HG03280 (cell line): Measurements from ENCODE around the gene SLC19A3.
"Not testable (repeated sequence)": the region's sequence is repeated elsewhere in the genome, so short reads cannot be mapped to it uniquely, and the experiment has no call there.

Experiments
- ATAC-seq: cut with Tn5 transposase; IDR thresholded peaks from one replicate; pipeline ENCODE4 v1.9.1; 2021; ENCODE audit warnings: mild to moderate bottlenecking, moderate library complexity; ENCODE audit not compliant: unreplicated experiment

SLC19A3 gene

DNA sequence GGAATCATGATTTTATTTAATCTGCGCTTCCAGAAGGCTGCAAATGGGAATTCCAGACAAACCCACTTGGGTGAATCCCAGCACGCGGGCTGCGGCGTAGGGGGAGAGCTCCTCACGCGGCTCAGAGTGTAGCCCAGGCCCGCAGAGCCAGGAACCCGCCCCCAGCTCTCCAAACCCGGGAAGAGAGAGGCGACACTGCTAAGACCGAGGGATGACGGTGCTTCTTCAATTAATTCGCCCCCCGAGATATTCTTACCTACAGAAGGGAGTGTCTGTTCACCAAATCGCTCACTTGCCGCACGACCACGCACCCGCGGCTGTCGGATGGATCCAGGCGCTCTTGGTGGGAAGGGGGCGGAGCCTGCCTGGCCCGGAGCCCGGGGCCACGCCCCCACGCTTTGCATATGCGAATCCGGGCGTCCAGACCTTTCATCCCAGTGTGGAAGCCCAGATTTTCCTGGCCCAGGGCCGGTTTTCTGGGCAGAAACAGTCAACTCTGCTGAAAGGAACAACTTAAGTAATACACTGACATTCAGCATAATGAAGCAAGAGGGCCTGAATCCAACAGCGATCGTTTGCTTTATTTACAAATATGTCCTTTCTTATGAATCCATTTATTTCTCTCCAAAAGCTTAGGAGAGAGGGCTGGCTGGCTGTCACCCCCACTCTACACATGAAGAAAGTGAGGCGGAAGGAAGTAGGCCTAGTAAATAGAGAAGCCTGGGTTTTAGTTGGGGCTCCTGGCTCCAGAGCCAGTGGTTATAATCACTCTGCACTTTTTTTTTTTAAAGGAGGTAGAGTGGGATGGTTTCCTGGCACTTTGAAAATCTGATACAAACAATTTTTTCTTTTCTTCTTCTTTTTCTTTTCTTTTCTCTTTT is at the start of gene SLC19A3:
SLC19A3 (minus strand) TSS at position 342 of the 881 bp plus-strand sequence. CDS start 15,710 bp downstream, outside the sequence.
- ATAC-seq = no peak

DNA sequence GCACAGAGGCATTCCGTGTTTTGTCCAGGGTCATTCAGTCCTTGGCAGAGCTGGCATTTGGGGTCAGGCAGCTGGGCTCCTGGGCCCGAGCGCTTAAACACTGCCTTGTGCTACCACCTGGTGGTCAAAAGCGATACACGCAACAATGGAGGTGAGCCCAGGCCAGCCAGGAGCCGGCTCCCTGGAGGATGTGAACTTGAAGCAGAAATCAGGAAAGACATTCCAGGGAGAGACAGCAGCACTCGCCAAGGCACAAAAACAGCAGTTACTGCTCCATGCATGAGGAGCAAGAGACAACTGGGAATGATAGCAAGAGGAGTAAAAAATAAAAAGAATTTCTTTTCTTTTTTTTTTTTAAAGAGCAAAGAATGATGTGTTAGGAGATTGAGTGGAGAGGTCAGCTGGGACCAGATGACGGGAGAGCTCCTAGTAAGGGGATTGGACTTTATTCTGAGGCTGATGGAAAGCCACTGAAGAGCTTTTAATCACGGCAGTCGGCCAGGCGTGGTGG is 48.6 kb upstream of the SLC19A3 start:
- ATAC-seq = peak; percentile 97

DNA sequence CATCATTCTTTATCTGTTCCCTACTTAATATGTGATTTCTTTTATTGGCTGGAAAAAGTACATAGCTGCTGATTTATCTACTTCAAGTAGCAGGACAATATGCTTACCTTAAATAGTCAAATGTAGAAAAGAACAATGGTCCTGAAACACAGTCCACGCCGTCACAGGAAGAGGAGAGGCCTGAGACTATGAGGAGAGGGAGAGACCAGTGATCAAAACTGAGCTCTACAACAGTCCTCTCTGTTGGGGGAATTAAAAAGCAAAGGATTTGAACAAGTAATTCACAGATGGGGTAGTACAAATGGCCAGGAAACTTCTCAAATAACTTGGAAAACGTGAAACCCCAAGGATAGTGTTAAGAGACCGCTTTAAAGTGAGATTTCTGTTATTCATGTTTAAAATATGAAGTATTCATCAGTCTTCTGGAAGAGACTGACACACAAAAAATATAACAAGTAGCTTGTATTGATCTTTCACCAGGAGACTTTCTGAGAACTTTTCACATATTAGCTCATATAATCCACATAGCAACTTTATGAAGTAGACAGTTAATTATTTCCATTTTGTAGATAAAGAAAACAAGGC is 48.1 kb upstream of the SLC19A3 start:
- ATAC-seq = no peak

DNA sequence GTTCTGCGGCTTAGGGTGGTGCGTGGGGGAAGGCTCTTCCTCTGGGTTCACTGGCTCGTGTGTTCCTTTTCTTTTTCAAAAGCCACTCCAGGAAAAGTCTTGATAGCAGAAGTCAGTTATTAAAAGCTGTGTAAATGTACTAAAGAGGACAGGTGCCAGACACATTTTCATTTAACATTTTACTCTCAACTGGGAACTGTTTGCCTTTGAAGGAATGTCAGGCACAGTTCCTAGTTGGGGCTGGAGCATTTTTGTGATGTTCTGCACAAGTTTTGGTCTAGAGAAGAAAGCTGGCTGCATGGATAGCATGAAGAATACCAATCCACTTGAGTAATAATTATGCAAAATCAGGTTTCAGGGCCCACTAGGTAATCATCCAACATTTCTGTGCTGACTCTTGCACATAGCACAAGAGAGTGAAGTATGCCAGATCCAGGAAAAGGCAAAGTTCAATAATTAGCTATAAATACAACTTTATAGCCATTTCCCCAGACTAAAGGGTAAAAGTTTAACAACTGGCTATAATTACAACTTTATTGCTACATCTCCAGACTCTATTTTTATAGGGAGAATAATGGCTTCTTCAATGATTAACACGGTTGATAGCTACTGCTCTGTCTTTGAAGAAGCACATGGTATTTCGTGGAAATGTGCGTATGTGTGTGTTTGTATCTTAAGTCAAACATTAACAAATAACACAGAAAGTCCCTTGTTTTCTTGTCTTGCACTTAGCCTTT is 44.1 kb upstream of the SLC19A3 start:
- no peak for ATAC-seq

DNA sequence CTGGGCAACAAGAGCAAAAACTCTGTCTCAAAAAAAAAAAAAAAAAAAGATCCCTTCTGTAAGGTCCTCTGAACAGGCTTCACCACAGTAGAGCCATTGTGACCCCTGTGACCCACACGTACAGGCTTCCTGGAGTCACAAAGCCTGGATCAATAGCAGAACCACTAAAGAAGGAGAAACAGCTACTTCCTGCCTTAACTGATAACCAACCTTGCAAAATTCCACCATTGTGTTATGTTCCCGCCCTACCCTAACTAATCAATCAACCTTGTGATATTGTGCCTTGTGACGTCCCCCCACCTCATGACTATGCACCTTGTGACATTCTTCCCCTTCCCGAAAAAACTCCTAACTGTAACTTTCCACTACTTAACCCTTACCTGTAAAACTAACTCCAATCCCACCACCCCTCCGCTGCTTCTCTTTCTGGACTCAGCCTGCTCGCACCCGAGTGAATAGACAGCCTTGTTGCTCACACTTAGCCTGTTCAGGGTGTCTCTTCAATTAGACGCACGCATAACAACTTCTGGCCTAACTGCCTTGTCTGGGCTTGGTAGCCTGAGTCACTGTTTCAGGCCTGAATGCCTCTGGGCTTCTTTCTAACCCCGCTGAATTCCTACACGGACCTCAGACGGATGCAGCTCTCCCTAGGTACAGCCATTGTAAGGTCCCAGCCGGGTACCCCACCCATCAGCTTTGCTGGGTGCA is 41.7 kb upstream of the SLC19A3 start:
- no peak for ATAC-seq

DNA sequence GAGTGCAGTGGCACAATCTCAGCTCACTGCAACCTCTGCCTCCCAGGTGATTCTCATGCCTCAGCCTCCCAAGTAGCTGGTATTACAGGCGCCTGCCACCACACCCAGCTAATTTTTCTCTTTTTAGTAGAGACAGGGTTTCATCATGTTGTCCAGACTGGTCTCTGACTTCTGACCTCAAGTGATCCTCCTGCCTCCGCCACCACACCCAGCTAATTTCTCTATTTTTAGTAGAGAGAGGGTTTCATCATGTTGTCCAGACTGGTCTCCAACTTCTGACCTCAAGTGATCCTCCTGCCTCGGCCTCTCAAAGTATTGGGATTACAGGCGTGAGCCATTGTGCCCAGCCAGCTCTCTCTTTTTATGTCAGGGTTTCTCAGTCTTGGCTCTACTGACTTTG is 38.4 kb upstream of the SLC19A3 start:
- ATAC-seq = not testable (repeated sequence)

DNA sequence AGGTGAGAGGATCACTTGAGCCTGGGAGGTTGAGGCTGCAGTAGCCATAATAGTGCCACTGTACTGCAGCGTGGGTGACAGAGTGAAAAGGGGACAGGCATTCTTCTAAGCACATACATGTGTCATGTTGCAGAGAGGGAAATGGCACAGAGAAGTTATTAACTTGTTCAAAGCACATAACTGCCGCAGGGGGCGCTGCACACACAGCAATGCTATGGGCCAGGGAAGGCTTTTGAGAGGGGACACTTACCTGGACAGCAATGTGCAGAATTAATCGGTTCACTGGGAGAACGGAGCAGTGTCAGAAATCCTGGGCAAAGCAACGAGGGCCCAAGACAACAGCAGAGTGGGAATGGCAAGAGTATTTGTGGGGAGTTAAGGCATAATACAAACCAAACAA is 30.3 kb upstream of the SLC19A3 start:
- ATAC-seq = no peak

DNA sequence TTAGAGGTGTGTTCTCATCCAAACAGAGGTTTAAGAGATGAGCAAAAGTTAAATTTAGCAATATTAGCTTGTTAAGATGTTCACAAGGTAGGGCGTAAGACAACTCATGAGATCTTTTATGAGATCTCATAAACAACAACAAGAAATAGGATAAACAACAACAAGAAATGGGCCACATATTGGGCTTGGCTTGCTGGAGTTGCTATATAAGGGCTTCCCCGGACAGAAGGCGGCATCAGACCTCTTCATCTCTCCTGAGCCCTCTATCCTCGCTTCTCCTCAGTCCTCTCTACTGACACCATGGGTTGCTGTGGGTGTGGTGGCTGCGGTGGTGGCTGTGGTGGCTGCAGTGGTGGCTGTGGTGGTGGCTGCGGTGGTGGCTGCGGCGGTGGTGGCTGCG is 27.8 kb upstream of the SLC19A3 start, which contains the start of gene SCYGR8:
SCYGR8 (plus strand) TSS at position 301 of the 400 bp plus-strand sequence; CDS start at position 301, 0 bp downstream.
- ATAC-seq = no peak

DNA sequence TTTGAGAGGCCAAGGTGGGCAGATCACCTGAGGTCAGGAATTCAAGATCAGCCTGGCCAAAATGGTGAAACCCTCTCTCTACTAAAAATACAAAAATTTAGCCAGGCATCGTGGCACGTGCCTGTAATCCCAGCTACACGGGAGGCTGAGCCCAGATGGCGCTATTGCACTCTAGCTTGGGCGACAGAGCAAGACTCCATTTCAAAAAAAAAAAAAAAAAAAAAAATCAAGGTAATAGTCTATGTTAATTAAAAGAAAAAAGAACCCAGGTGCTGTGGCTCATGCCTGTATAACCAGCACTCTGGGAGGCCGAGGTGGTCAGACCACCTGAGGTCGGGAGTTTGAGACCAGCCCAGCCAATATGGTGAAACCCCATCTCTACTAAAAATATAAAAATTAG is 22.9 kb upstream of the SLC19A3 start:
- ATAC-seq = not testable (repeated sequence)

DNA sequence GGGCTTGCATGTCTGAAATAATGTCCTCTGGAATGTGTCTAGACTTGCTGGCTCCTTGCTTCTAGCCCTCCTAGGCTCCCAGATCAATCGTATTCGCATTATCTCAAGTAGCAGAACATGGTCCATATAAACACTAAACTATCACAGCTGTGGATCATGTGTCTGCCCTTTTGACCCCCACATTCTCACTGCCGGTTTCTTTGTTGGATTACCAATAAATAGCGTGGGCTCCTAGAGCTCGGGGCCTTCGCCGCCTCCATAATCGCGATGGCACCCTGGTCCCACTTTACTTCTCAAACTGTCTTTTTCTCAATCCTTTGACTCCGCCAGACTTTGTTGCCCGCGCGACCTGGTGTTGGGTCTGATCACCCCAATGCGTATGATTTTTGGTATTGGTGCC is 21.5 kb upstream of the SLC19A3 start:
- no peak for ATAC-seq

DNA sequence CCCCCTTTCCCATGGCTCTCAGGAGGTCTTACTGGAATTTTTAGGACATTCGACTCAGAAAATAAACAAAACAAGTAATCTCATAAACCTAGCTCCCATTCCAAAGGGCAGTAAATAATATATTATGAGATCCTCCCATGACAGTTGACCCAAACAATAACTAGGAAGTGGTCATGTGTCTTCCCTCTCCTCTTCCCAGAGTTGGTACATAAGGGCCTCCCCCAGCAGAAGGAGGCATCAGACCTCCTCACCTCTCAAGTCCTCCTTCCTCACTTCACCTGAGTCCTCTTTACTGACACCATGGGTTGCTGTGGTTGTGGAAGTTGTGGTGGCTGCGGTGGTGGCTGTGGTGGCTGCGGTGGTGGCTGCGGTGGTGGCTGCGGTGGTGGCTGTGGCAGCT is 10.2 kb upstream of the SLC19A3 start, which contains the start of gene SCYGR7:
SCYGR7 (plus strand) TSS at position 301 of the 400 bp plus-strand sequence; CDS start at position 301, 0 bp downstream.
- no peak for ATAC-seq

DNA sequence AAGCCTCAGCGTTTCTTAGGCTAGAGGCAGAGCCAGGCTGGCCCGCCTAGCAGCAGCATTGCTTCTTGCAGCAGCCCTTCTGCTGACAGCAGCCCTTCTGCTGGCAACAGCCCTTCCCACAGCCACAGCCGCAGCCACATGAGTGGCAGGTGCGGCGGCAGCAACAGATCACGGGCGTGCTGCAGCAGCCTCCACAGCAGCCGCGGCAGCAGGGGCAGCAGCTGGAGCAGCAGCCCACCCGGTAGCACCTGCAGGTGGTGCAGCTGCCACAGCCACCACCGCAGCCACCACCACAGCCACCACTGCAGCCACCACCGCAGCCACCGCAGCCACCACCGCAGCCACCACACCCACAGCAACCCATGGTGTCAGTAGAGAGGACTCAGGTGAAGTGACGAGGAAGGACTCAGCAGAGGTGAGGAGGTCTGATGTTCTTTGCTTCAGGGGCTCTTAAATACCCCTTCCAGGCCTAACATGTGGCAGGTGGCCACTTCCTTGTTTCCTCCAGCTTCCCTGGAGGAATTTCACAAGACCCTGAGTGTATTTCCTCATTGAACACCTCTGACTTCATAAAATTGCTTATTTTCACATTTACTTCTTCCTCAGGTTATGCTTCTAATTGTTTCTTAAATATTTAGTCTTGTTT is 6.7 kb upstream of the SLC19A3 start, which contains the start of gene SCYGR6:
SCYGR6 (minus strand) TSS at position 364 of the 646 bp plus-strand sequence; CDS start at position 364, 0 bp downstream.
- no peak for ATAC-seq

DNA sequence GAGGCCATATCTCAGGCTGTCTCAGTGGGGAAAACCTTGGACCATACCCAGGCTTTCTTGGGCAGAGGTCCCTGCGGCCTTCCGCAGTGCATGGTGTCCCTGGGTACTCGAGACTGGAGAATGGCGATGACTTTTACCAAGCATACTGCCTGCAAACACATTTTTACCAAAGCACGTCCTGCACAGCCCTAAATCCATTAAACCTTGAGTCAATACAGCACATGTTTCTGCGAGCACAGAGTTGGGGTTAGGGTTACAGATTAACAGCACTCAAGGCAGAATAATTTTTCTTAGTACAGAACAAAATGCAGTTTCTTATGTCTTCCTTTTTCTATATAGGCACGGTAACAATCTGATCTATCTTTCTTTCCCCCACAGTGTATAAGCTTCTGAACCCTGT is 5.0 kb upstream of the SLC19A3 start:
- not testable (repeated sequence) for ATAC-seq

DNA sequence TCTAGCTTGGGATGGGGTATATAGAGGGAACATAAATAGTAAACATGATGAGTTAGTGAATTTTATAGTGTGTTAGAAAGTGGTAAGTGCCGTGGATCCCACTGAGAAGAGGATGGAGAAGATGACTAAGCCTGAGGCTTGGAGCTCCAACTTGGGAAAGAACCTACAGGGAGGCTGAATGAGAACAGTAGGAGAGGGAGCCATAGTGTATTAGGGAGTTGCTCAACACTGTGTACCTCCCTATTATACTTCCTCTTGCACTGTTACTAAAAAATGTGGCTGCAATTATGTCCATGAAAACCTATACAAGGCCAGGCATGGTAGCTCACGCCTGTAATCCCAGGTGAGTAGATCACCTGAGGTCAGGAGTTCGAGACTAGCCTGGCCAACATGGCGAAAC is 2.9 kb upstream of the SLC19A3 start:
- no peak for ATAC-seq

DNA sequence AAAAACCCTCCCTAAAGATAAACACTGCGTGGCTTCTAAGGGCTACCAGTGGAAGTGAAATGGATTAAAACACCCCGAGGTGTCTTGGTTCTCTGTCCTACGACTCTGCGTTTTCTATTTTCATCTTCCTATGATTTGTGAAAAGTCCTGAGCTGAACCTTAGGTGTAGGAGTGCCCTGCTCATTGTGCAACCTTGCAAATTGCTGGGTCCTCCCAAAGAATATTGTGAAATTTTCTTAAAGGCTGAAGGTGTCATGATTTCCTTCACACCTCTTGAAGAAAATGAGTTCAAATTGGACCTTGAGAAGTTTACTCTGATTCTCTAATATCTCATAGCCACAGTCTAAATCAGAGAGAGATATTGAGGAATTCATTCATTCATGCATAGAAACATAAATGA is 1.8 kb upstream of the SLC19A3 start:
- no peak for ATAC-seq

DNA sequence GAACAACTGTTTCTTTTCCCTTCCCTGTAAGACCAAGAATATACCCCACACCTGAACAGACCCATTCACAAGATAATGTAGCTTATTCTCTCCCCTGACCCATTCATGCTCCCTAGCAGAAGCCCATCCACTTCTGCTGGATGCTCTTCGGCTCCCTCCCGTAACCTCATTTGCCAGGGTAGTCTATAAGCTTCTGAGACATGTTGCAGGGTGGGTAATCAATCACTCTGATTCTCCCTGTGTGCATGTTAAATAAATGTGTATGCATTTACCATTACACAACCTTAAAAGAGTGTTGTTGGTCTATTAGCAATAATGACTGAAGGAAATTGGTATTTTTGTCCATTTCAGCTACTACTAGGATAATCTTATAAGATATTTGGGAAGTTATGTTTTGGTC is 1.3 kb downstream of the SLC19A3 start:
- no peak for ATAC-seq

DNA sequence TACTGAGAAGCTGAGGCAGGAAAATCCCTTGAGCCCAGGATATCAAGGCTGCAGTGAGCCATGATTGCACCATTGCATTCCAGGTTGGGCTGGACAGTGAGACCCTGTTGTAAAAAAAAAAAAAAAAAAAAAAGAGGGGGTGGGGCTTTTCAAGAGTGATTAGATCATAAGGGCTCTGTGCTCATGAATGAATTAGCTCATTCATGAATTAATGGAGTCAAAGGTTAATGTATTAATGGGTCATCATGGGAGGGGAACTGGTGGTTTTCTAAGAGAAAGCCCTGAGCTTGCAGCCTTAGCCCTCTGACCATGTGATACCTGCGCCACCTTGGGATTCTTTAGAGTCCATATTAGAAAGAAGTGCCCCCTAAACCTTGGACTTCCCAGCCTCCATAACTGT is 4.5 kb downstream of the SLC19A3 start:
- no peak for ATAC-seq

DNA sequence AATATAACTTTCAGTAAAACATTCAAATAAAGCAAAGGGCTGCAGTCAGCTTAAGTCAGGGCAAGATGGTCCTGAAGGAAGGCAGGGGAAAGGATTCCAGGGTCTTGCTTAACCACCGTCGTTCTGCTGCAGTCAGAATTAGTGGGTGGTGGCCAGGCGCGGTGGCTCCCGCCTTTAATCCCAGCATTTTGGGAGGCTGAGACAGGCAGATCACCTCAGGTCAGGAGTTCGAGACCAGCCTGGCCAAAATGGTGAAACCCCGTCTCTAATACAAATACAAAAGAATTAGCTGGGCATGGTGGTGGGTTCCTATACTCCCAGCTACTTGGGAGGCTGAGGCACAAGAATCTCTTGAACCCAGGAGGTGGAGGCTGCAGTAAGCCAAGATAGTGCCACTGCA is 6.8 kb downstream of the SLC19A3 start:
- ATAC-seq = no peak

DNA sequence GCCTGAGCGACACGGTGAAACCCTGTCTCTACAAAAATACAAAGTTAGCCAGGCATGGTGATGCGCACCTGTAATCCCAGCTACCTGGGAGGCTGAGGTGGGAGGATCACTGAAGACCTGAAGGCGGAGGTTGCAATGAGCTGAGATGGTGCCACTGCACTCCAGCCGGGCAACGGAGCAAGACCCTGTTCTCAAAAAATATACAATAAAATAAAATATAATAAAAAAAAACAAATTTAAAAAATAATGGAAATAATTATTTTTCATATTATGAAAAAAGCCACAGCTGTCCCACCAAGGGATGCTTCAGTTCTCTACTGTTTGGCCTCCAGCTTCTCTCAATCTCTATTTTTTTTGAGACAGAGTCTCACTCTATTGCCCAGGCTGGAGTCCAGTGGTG is 10.4 kb downstream of the SLC19A3 start:
- ATAC-seq = no peak

DNA sequence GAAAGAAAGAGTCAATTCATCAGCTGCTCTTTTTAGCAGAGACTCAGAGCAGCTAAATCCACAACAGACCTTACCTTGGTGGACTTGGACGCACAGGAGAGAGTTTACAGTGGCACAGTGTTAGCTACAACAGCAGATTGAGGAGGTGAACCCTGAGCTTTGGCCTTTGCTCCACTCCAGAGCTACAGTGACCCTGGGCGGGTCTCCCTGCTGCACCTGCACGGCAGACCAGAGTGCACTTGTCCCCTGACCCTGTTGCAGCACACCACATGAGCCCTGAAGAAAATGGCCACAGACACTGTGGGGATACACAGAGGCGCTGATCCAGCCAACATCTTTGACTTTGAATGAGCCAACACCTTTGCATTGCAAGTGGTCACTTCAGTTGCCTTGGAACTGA is 11.0 kb downstream of the SLC19A3 start:
- ATAC-seq = no peak
